ENCODE data around the gene NEB.

GRCh38 chr2:151655663-151656398 lies 78.4 kb downstream of the NEB start:
- no peak for TF ChIP-seq CTCF (IDR thresholded peaks at IDR 0.05; ENCODE audit: poor library complexity, severe bottlenecking)
- no peak for TF ChIP-seq MXI1 (conservative IDR thresholded peaks at IDR 0.05; ENCODE audit: poor library complexity, severe bottlenecking)
